CD14-positive monocyte (primary cell): ENCODE measurements around the gene WDR4. TPM values are rescaled to one million over a fixed set of nuclear protein-coding genes. Genes with fewer than 3 reads are reported as not detected.

Experiments used
- DNase-seq, 3 donors: peaks; one replicate each; pipeline ENCODE4 v3.0.0-alpha.2; 2011 to 2022
- H2AFZ ChIP-seq: 2 replicates; pipeline ENCODE4 v1.6.0; 2012; ENCODE audit warnings: mild to moderate bottlenecking, low read depth, low read length, inconsistent platforms; ENCODE audit not compliant: insufficient read depth, poor library complexity, severe bottlenecking
- H3K27ac ChIP-seq, 2 donors: 1 replicate in 1 of 2; 2 replicates in 1 of 2; pipeline ENCODE4 v1.5.1; 2012 to 2013; ENCODE audit warnings: low read length in 2 of 2, control low read depth in 1 of 2, inconsistent platforms in 1 of 2, low read depth in 1 of 2, mild to moderate bottlenecking in 1 of 2
- H3K27me3 ChIP-seq, 2 donors: one replicate each; pipeline versions ENCODE4 v1.6.0 to v1.6.1; 2011 to 2013; ENCODE audit warnings: low read length in 2 of 2; ENCODE audit not compliant: control insufficient read depth in 2 of 2, insufficient read depth in 2 of 2
- H3K36me3 ChIP-seq, 2 donors: replicated peaks in 1 of 2; 1 replicate in 1 of 2; 2 replicates in 1 of 2; pipeline versions ENCODE4 v1.5.1 to v1.6.1; 2012 to 2013; ENCODE audit warnings: low read length in 2 of 2, control low read depth in 1 of 2, inconsistent platforms in 1 of 2, mild to moderate bottlenecking in 1 of 2; ENCODE audit not compliant: insufficient read depth in 2 of 2, control insufficient read depth in 1 of 2
- H3K4me1 ChIP-seq, 2 donors: 1 replicate in 1 of 2; 2 replicates in 1 of 2; pipeline versions ENCODE4 v1.5.1 to v1.6.1; 2012 to 2013; ENCODE audit warnings: low read length in 2 of 2, control low read depth in 1 of 2, inconsistent platforms in 1 of 2, mild to moderate bottlenecking in 1 of 2, moderate library complexity in 1 of 2; ENCODE audit not compliant: insufficient read depth in 2 of 2, control insufficient read depth in 1 of 2
- H3K4me2 ChIP-seq: replicated peaks from 2 replicates; pipeline ENCODE3; 2012; ENCODE audit warnings: low read length, moderate library complexity, mild to moderate bottlenecking; ENCODE audit not compliant: poor library complexity, severe bottlenecking; ENCODE audit errors: extremely low read depth
- H3K4me3 ChIP-seq, 3 experiments: fragments of 200-600 bp in 1 of 3; sonication (generic) in 1 of 3; replicated peaks in 1 of 3; 1 replicate in 2 of 3; 2 replicates in 1 of 3; pipeline ENCODE4 v1.5.1; 2011 to 2013; ENCODE audit warnings: low read length in 3 of 3, mild to moderate bottlenecking in 3 of 3, control low read depth in 2 of 3, low read depth in 2 of 3, inconsistent platforms in 1 of 3, moderate library complexity in 1 of 3
- H3K79me2 ChIP-seq: 2 replicates; pipeline ENCODE4 v1.6.0; 2012; ENCODE audit warnings: mild to moderate bottlenecking, control low read depth, inconsistent platforms, low read length, moderate library complexity; ENCODE audit not compliant: insufficient read depth
- H3K9ac ChIP-seq: 2 replicates; pipeline ENCODE4 v1.6.0; 2017; ENCODE audit warnings: low read length, mild to moderate bottlenecking; ENCODE audit not compliant: insufficient read depth, poor library complexity, severe bottlenecking
- H3K9me3 ChIP-seq, 2 donors: replicated peaks in 1 of 2; 1 replicate in 1 of 2; 2 replicates in 1 of 2; pipeline versions ENCODE4 v1.5.1 to v1.6.1; 2012 to 2013; ENCODE audit warnings: low read length in 2 of 2, control low read depth in 1 of 2; ENCODE audit not compliant: control insufficient read depth in 1 of 2, insufficient read depth in 1 of 2
- H4K20me1 ChIP-seq: 2 replicates; pipeline ENCODE4 v1.6.0; 2012; ENCODE audit warnings: mild to moderate bottlenecking, low read length, control low read depth, moderate library complexity; ENCODE audit not compliant: insufficient read depth
- H3K27ac Mint-ChIP-seq, 7 donors: one replicate each; pipeline ENCODE4 v1.8.0; 2020; ENCODE audit warnings: mild to moderate bottlenecking in 7 of 7, mixed read lengths in 7 of 7, moderate library complexity in 6 of 7, inconsistent platforms in 2 of 7
- H3K27me3 Mint-ChIP-seq, 3 donors: one replicate each; pipeline ENCODE4 v1.8.0; 2021 to 2022; ENCODE audit warnings: low read depth in 3 of 3, mild to moderate bottlenecking in 3 of 3, mixed read lengths in 3 of 3, moderate library complexity in 3 of 3, inconsistent platforms in 1 of 3
- H3K36me3 Mint-ChIP-seq, 2 donors: one replicate each; pipeline ENCODE4 v1.8.0; 2020; ENCODE audit warnings: mixed read lengths in 2 of 2, inconsistent platforms in 1 of 2, mild to moderate bottlenecking in 1 of 2
- H3K4me1 Mint-ChIP-seq: one replicate; pipeline ENCODE4 v1.8.0; 2020; ENCODE audit warnings: mild to moderate bottlenecking, mixed read lengths
- H3K4me3 Mint-ChIP-seq, 2 donors: one replicate each; pipeline ENCODE4 v1.8.0; 2020; ENCODE audit warnings: mild to moderate bottlenecking in 2 of 2, mixed read lengths in 2 of 2, moderate library complexity in 1 of 2
- H3K9me3 Mint-ChIP-seq, 7 donors: one replicate each; pipeline ENCODE4 v1.8.0; 2020 to 2022; ENCODE audit warnings: mixed read lengths in 7 of 7, mild to moderate bottlenecking in 6 of 7, moderate library complexity in 6 of 7, inconsistent platforms in 2 of 7
- CTCF ChIP-seq: fragments of 200-600 bp; IDR thresholded peaks from one replicate; pipeline ENCODE4 v1.8.0; 2022; ENCODE audit warnings: antibody characterized with exemption, mild to moderate bottlenecking
- WGBS: methylation state at CpG from one replicate; pipeline ENCODE4 v1.1.5; 2013; ENCODE audit warnings: missing lambda C conversion rate; ENCODE audit not compliant: insufficient coverage; 5-methylcytosine and 5-hydroxymethylcytosine counted together
- intact Hi-C, 2 donors: fragments of 100-400 bp; cut with micrococcal nuclease; formaldehyde crosslinking; loops; one replicate each; pipeline versions ENCODE4 v1.15.0 to v1.15.1; 2023
- polyA plus RNA-seq, 3 donors: library from polyadenylated mRNA; depleted of rRNA in 1 of 3; unstranded in 2 of 3; stranded (reverse) in 1 of 3; fragments of 300-500 nt in 2 of 3; fragments of >200 nt in 1 of 3; fragmentation: Illumina TruSeq in 2 of 3; gene quantifications; 1 replicate in 2 of 3; 2 replicates in 1 of 3; pipeline ENCODE4 v1.2.3, GENCODE V29; 2012 to 2021

The WDR4 gene
- polyA plus RNA-seq, 3 donors: 2.9 to 7.0 (median 3.6) TPM

- H3K27me3 ChIP-seq: peaks cover 6 to 18% of the 10 kb centered on the region in 2 donors
- WGBS: 96% methylated on average over 3 of the region's 6 CpGs
- no peak overlapping the region for H3K4me2 ChIP-seq
- Mint-ChIP-seq H3K27me3 (peaks cover 35 to 38% (median 35%) of the 10 kb centered on the region in 3 donors), H3K4me1 (peaks cover 10% of the 10 kb centered on the region), H3K36me3 (peaks cover 0 to 7% of the 10 kb centered on the region in 2 donors), H3K9me3 (peaks cover 0 to 6% (median 0%) of the 10 kb centered on the region in 7 donors), H3K4me3 (no peak overlapping the region), H3K27ac (peak overlapping the region in 1 of 7 donors; percentile 48)
- no peak overlapping the region for H3K4me3 ChIP-seq
- H3K36me3 ChIP-seq: peaks cover 2 to 7% of the 10 kb centered on the region in 2 donors
- no peaks in the 10 kb centered on the region for H4K20me1 ChIP-seq
- H3K4me1 ChIP-seq: no peaks in the 10 kb centered on the region
- no peaks in the 10 kb centered on the region for H3K79me2 ChIP-seq
- intact Hi-C loops: no loop called here
- DNase-seq: no peak
- H3K9ac ChIP-seq: no peak overlapping the region
- no peak overlapping the region for H3K27ac ChIP-seq
- H2AFZ ChIP-seq: no peak overlapping the region
- TF ChIP-seq CTCF: no peak
- no peaks in the 10 kb centered on the region for H3K9me3 ChIP-seq
Observed at GRCh38 chr21:42835211-42835610, 44.1 kb downstream of the WDR4 start.

GRCh38 chr21:42834726-42835191 is 44.6 kb downstream of the WDR4 start:
- H3K27ac ChIP-seq: no peak overlapping the region
- H3K4me3 ChIP-seq: no peak overlapping the region
- no peak for DNase-seq
- peaks cover 0 to 7% (median 0%) of the 10 kb centered on the region in 7 donors for H3K9me3 Mint-ChIP-seq
- peaks cover 35 to 40% (median 35%) of the 10 kb centered on the region in 3 donors for H3K27me3 Mint-ChIP-seq
- H2AFZ ChIP-seq: no peak overlapping the region
- peaks cover 0 to 7% of the 10 kb centered on the region in 2 donors for H3K36me3 Mint-ChIP-seq
- H3K27ac Mint-ChIP-seq: peak overlapping the region in 1 of 7 donors; percentile 48
- WGBS: 98% methylated on average over 8 of the region's 13 CpGs
- H3K79me2 ChIP-seq: no peaks in the 10 kb centered on the region
- H3K4me1 Mint-ChIP-seq: peaks cover 10% of the 10 kb centered on the region
- H3K9ac ChIP-seq: no peak overlapping the region
- H3K4me1 ChIP-seq: no peaks in the 10 kb centered on the region
- no peak overlapping the region for H3K4me2 ChIP-seq
- no peaks in the 10 kb centered on the region for H4K20me1 ChIP-seq
- no peak overlapping the region for H3K4me3 Mint-ChIP-seq
- H3K27me3 ChIP-seq: peaks cover 6 to 18% of the 10 kb centered on the region in 2 donors
- no peak for TF ChIP-seq CTCF
- peaks cover 0 to 3% of the 10 kb centered on the region in 2 donors for H3K36me3 ChIP-seq
- intact Hi-C loops: no loop called here
- no peaks in the 10 kb centered on the region for H3K9me3 ChIP-seq
